Activated T-helper 1 cell treated with Interleukin-2 at 50 U/mL for 16 hours (primary cell): ENCODE data around the gene ZNF106.

Experiments
- DNase-seq: peaks from one replicate; pipeline ENCODE4 v3.0.0-alpha.2; 2020; ENCODE audit warnings: low read depth

The ZNF106 gene

GRCh38 chr15:42405863-42406482, 85.0 kb downstream of the ZNF106 start:
- DNase-seq, result no peak

- no peak for DNase-seq
These were observed 86.3 kb downstream of the ZNF106 start for GRCh38 chr15:42404461-42405235.

GRCh38 chr15:42403389-42403788, 87.6 kb downstream of the ZNF106 start:
- DNase-seq, result no peak

- DNase-seq, result no peak
These were observed 88.3 kb downstream of the ZNF106 start for GRCh38 chr15:42402455-42403205.

GRCh38 chr15:42401544-42402454, 89.1 kb downstream of the ZNF106 start:
- no peak for DNase-seq

- DNase-seq, result no peak
These were observed 95.1 kb downstream of the ZNF106 start for GRCh38 chr15:42395838-42396237.

GRCh38 chr15:42394106-42394505, 96.8 kb downstream of the ZNF106 start:
- no peak for DNase-seq

- no peak for DNase-seq
These were observed 98.5 kb downstream of the ZNF106 start for GRCh38 chr15:42392309-42393024.

GRCh38 chr15:42387603-42388002, 103.3 kb downstream of the ZNF106 start:
- no peak for DNase-seq

- no peak for DNase-seq
These were observed 104.8 kb downstream of the ZNF106 start for GRCh38 chr15:42385980-42386700.

GRCh38 chr15:42385206-42385979, 105.5 kb downstream of the ZNF106 start:
- no peak for DNase-seq

- no peak for DNase-seq
These were observed 106.3 kb downstream of the ZNF106 start for GRCh38 chr15:42384597-42384996.

GRCh38 chr15:42378011-42378410, 112.9 kb downstream of the ZNF106 start:
- DNase-seq, result no peak

GRCh38 chr15:42375941-42376340, 115.0 kb downstream of the ZNF106 start:
- no peak for DNase-seq

- no peak for DNase-seq
These were observed 115.7 kb downstream of the ZNF106 start for GRCh38 chr15:42375252-42375651.

- DNase-seq, result no peak
These were observed 116.1 kb downstream of the ZNF106 start for GRCh38 chr15:42374810-42375209.

GRCh38 chr15:42373936-42374335, 117.0 kb downstream of the ZNF106 start:
- DNase-seq, result no peak

- DNase-seq, result no peak
These were observed 117.7 kb downstream of the ZNF106 start for GRCh38 chr15:42373274-42373673.

- DNase-seq, result no peak
These were observed 119.8 kb downstream of the ZNF106 start for GRCh38 chr15:42371096-42371495.

- no peak for DNase-seq
These were observed 122.8 kb downstream of the ZNF106 start for GRCh38 chr15:42368096-42368495.
